WI38 (cell line): Measurements from ENCODE around the gene IDNK.

Experiments
- H3K4me3 ChIP-seq: 2 replicates; pipeline ENCODE4 v1.5.1; 2011; ENCODE audit warnings: low read depth, mild to moderate bottlenecking, control low read depth, low read length
- TF ChIP-seq, protein P1 (sequence below): IDR thresholded peaks from 2 replicates; pipeline ENCODE4 v1.5.1; 2012; ENCODE audit warnings: low read depth, mild to moderate bottlenecking, control low read depth, low read length

The IDNK gene

GRCh38 chr9:83622939-83623678, at the start of gene IDNK:
Gene IDNK, plus strand, starts transcription at chr9:83623143. Its CDS starts 29 bp downstream, at chr9:83623172.
- TF ChIP-seq, protein P1, sequence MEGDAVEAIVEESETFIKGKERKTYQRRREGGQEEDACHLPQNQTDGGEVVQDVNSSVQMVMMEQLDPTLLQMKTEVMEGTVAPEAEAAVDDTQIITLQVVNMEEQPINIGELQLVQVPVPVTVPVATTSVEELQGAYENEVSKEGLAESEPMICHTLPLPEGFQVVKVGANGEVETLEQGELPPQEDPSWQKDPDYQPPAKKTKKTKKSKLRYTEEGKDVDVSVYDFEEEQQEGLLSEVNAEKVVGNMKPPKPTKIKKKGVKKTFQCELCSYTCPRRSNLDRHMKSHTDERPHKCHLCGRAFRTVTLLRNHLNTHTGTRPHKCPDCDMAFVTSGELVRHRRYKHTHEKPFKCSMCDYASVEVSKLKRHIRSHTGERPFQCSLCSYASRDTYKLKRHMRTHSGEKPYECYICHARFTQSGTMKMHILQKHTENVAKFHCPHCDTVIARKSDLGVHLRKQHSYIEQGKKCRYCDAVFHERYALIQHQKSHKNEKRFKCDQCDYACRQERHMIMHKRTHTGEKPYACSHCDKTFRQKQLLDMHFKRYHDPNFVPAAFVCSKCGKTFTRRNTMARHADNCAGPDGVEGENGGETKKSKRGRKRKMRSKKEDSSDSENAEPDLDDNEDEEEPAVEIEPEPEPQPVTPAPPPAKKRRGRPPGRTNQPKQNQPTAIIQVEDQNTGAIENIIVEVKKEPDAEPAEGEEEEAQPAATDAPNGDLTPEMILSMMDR: no peak
- peak within 1 kb of the TSS; percentile 76 for H3K4me3 ChIP-seq

DNA sequence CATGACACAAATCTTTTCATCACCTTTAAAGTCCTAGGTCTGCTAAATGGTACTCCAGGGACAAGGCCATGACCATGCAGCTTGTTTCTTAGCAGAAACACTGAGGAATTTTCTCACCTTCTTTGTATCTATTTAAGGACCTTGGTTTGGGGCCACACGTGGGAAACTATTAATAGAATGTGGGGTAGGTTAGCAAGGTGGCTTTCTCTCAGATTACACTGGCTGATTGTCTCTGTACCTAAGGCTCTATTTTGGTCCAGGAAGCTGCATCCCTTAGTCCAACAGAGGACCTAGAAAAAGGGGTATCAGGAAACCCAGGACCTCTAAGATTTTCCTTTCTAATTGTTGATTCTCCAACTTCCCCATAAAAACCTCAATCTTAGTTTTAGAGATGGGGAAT, 48.5 kb upstream of the IDNK start:
- H3K4me3 ChIP-seq: no peak overlapping the region
- TF ChIP-seq, protein P1: no peak

DNA sequence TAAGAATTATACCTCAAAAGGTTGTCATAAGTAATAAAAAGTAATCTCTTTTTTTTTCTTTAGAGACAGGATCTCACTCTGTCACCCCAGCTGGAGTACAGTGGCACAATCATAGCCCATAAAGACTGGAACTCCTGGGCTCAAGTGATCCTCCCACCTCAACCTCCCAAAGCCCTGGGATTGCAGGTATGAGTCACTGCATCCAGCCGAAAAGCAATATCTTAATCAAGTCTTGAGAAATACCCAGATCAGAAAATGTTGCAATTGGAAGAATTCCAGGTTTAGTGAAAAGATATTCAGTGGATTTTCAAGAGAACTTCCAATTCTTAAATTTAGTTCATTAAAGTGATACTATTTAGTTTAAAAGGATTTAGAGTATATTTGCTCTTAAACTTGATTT, 40.9 kb upstream of the IDNK start:
- H3K4me3 ChIP-seq: no peak overlapping the region
- TF ChIP-seq, protein P1: no peak

DNA sequence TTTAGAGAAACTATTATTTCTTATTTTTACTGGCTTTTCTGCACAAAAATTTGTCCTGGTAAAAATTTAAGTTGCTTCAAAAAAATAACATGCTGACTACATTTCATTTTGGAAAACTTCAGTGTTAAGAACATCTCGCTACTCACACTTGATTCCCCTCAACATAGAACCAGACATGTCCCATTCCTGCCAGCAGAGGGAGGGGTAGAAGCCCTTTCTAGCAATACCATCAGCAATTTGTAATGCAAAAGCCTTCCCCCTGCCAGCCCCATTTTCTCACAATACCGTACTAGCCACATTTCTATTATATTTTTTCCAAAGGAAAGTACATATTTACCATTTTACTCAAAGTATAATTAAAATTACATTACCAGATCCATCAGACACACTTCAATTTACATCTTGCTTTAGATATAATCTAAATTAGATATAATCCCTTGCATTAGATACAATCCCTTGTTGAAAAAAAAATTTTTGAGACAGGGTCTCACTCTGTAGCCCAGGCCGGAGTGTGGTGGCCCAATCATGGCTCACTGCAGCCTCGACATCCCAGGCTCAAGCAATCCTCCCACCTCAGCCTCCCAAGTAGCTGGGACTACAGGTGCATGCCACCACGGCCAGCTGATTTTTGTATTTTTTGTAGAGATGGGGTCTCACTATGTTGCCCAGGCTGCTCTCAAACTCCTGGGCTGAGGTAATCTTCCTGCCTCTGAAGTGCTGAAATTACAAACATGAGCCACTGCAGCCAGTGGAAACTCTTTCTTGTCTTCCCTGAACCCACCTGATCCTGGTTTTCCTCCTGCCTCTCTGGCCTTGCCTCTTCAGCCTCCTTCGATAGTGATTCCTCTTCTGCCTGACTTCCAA, 39.6 kb upstream of the IDNK start:
- no peak overlapping the region for H3K4me3 ChIP-seq
- TF ChIP-seq, protein P1: peak; percentile 75

DNA sequence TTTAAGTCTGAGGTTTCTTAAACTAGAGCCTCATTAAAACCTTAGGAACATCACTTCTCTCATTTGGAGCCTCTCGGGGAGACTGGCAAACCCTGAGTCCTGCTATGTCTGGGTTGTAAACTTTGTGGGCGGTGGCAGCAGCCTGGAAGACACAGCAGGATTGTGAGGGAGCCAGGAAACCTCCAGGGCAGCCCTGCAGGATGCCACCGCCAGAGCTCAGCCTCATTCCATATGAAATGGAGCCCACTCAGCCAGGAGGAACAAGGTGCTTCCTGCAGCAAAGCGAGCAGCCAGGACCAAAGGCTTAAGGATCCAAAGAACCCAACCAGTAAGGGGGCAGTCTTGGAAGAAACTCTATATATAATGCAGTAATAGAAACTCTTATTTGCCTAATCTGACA, 37.9 kb upstream of the IDNK start:
- no peak overlapping the region for H3K4me3 ChIP-seq
- TF ChIP-seq, protein P1: no peak

DNA sequence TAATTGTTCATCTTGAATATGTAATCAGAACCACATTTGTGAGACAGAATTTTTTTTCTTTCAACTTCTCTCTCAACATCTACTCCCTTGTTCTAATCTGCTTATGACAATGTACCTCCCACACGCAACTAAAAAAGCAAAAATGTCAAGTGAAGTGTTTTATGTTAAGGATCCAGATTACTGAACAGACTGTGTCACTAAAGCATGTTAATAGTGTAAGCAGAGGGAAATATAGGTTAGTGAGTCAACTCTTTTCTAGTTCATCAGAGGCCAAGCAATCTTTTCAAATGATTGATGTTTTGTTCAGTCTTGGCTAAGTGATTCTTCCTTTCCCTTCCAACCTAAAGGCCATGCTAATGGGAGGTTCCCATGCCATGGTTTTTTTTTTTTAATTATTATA, 34.7 kb upstream of the IDNK start:
- TF ChIP-seq, protein P1: no peak
- no peak overlapping the region for H3K4me3 ChIP-seq
